Stimulated activated naive CD4-positive, alpha-beta T cell treated with Interleukin-2 at 50 U/mL for 16 hours (primary cell): ENCODE data around the gene NFIA.
"Not testable (repeated sequence)": the region's sequence is repeated elsewhere in the genome, so short reads cannot be mapped to it uniquely, and the experiment has no call there.

Experiments
- DNase-seq: peaks from one replicate; lab custom pipeline; 2025; lab: John Stamatoyannopoulos, UW

The NFIA gene

GRCh38 chr1:61102041-61102440, 19.7 kb downstream of the NFIA start:
- DNase-seq, result no peak

DNA sequence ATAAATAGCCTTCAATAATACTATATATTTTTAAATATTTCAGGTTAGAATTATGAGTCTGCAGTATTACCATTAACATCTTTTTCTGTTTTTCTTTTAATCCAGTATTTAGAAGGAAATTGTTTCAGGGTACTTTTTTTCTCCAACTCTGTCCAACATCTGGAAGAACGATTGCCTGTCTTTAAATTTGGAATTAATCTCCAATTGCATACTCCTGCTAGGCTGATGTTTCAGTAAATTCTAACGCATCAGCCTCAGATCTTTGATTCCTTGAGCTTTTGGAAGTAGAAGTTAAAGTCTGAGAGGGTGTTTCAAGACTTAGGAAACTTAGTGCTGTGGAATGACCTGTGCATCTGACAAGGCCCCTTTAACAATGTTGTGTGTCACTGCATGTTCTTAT, 20.3 kb downstream of the NFIA start:
- no peak for DNase-seq

GRCh38 chr1:61104220-61104671, 21.9 kb downstream of the NFIA start:
- DNase-seq, result no peak

- no peak for DNase-seq
Observed at GRCh38 chr1:61107638-61108037, 25.3 kb downstream of the NFIA start.

GRCh38 chr1:61109158-61109557, 26.8 kb downstream of the NFIA start:
- DNase-seq, result no peak

DNA sequence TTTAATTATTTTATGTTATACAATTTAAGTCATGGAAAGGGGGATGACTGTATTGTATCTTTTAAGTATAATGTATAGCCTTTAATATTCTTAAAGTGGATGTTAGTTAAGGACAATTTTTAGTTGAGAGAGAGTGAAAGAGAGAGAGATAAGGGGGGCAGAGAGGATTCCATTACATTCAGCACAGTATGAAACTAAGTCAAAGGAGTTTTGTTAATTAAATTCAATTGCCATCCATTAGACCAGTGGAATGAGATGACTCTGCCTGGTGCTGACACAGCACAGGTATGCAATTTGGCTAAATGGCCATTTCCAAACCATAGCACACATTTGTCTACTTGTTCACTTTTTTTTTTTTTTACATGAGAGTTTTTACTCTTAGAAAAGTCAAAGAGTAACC, 27.5 kb downstream of the NFIA start:
- no peak for DNase-seq

GRCh38 chr1:61110554-61110953, 28.2 kb downstream of the NFIA start:
- no peak for DNase-seq

DNA sequence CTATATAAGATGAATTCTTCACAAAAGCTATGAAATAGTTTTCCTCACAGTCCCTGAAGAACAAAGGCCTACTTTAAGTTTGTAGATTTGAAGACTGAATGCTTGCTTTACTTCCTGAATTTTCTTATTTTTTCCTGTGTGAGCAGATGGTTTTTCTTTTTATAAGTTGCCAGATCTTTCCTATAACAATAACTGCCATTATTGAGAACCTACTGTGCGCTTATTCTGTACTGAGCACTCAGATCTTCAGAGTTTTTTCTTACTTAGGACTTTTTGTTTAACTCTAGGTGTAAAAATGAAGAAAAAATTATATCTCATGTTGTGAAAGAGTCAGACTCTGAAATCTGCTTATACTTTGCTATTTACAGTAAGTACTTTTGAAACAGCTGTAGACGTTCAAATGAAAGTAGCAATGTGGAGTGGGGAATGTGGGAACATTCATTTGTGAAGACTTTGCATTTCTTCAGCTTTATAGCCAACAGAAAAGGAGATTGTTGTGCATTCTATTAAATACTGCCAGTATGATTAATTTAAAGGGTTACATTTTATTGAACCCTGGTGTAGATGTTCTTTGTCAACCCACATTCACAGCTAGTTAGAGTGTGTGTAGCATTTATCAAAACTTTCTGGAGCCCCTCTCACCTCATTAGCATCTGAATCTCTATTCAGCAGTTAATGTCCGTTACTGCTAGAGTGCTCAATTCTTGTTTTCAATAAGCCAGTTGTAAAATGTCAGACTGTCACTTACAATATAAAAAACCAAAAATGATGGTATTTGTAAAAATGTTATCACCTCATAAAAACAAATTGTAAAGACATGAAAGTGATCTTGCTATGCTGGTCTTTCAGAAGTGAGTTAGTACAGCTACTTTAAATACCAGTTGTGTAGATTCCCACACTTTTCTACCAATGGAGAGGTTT, 29.0 kb downstream of the NFIA start:
- DNase-seq, result no peak

DNA sequence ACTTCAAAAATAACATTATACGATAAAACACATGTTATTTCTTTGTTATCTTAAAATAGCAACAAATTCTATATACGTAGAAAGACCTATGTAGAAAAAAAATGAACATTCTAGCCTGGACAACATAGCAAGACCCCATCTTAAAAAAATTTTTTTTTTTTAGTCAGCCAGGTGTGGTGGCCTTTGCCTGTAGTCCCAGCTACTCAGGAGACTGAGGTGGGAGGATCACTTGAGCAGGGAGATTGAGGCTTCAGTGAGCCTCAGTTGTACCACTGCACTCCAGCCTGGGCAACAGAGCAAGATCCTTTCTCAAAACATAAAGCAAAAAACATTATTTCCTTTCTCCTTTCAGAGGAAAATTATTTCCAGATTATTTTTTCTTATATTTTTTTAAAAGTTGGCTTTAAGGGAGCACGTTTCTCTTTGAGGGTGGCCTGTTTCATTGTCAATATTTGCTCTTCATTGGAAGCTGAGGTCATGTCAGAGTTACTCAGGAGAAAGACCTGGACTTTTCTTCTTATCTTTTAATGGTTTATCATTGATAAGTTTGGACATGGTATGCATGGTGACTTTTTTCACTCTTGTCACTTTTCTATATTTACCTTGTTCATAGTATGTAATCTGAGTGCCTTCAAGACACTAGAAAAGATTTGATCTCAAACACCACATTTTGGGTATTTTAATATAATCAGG, 32.0 kb downstream of the NFIA start:
- DNase-seq, result no peak

- no peak for DNase-seq
Observed at GRCh38 chr1:61115436-61115835, 33.1 kb downstream of the NFIA start.

DNA sequence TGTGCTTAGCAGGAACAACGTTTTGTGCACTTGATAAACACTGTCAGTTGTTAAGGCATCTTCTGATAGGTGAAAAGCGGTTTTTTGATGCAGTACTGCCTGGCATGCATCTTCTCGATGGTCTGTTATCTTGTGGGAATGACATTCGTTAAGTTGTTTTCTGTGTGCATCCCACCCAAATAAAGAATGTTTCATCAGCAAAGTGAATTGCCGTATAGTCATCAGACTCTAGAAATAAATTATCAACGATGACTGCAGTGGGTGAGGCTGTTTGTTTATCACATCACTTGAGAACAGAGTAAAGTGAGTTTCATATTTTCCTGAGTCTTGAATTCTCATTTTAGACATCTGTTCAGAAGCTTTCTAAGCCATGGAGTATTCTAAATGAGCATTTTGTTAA, 34.1 kb downstream of the NFIA start:
- no peak for DNase-seq

GRCh38 chr1:61117283-61117682, 34.9 kb downstream of the NFIA start:
- no peak for DNase-seq

DNA sequence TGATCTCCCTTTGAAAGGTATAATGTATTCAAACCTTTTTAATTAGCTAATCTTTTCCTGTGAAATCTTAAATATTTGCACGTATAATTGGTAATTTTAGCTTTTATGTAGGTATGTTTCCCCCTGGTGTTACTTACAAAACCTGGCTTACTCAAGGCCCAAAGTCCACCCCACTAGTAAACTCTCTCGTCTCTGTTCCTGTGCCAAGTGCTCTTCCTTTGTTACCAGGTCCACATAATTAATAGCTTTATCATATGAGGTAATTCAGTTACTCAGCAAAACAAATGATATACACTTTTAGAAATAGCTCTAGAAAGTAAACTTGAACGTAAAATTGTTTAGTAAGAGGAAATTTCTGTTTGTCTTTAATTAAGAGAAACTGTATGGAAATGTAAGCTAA, 36.7 kb downstream of the NFIA start:
- DNase-seq, result no peak

DNA sequence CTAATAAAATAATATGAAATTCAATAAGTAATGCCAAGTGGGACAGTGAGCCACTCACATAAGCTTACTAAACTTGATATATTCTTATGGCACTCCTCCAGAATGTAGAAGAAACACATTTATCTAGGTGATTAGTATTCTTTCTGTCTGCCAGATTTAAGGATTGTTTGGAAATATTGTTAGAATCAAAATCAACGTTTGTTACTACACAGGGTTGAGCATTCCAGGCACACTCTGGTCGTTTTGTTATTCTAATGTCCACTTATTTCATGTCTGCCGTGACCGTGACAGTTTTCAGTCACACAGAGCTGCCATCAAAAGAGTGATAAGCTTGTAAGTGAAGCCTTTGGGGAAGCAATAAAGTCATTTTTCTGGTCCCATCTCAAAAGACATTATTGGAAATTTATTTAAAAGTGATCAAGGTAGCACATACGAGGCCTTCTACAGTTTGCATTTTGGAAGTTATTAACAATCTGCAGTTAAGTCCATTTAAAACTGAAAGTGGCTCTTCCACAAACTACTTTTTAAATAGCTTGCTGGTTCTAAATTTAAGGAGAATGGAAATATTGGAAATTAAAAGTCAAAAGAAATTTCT, 38.0 kb downstream of the NFIA start:
- no peak for DNase-seq

- no peak for DNase-seq
Observed at GRCh38 chr1:61120998-61121397, 38.6 kb downstream of the NFIA start.

GRCh38 chr1:61121631-61122030, 39.3 kb downstream of the NFIA start:
- no peak for DNase-seq

DNA sequence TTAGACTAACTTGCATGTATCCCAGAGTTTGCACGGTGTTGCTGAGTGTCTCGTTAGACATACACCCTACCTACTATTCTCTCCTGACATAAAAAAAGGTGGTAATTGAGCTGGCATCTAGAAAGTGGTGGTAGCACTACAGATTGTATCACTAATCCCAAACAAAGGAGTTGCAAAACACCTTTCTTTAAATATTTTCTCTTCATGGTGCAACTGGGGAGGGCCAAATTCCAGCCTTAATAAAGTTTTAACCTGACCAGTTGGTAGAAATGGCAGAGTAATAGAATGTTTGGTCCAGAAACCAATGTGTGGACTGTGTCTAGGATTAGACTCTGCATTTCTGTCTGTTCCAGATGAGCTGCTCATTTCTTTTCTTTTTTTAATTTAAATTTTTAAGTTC, 40.0 kb downstream of the NFIA start:
- no peak for DNase-seq

DNA sequence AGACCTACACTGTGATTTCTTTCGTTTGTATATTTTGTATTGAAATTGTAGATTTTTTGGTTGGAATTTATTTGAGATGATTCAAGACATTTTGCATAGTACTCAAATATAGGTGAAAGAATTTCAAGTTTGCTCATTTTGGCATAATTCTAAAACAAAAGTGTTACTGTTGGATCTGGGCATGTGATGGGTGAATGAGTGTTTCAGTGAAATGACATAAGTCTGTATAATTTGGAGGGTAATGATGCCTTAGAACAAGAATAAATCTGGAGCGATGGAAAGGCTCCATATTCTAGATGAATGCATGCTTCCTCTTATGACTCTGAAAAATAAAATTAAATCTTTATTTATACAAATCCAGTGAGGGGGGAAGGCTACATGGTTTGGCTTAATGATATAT, 41.0 kb downstream of the NFIA start:
- DNase-seq, result no peak

GRCh38 chr1:61124078-61124477, 41.7 kb downstream of the NFIA start:
- DNase-seq, result no peak

DNA sequence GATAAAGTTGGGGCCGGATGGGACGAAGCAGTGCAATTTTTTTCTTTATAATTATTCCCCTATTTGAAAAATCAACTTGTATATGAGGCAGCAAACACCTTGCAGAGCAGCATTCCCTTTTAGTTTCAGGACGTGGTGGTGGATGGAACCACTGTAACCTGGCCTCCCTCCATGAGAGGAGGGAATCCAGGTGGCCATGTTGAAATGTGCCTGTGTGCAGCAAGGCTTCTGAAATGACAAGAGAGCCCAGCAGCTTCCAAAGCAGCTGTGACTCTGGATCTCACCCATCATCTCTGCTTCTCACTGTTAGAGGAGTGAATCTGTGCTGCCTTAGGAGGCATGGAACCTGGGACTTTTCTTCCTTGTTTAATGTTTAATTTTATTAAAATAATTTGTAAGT, 42.3 kb downstream of the NFIA start:
- no peak for DNase-seq

DNA sequence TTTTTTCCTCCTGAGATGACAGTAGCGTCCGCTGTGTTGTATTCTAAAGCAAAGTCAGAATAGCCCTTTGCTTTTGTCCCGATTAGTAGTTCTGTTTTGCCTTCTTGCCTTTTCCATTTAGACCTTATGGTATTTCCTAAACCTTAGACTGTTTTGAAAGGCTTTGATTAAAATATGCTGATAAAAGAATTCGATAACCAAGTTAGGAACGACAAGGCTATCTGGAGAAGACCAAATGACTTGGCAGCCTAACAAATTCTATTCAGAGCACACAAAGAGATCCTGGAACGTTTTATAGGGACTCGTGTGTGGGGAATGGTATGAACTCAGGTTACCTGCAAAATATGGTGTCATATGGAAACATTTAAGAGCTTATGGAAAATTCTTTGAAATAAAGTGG, 42.9 kb downstream of the NFIA start:
- DNase-seq, result no peak

DNA sequence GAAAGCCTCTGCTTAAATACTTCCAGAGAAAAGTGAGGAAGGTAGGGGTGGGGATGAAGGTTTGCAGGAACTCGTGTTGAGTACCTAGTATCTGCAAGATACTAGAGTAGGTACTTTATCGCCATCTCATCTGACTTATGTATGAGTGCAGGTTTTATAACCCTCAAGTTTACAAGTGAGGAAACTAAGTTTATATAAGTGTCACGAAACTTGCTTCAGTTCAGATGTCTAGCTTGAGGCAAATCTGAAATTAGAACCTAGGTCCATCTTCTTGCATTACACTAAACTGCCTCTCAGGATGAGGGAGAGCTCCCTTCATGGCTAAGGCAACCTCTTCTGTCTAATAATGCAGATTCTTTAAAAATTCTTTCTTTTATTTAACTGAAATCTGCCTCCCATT, 43.5 kb downstream of the NFIA start:
- no peak for DNase-seq

- DNase-seq, result not testable (repeated sequence)
Observed at GRCh38 chr1:61126843-61127242, 44.5 kb downstream of the NFIA start.
